Fibroblast of lung (primary cell): Measurements from ENCODE around the gene MMP19. TPM values are rescaled to one million over a fixed set of nuclear protein-coding genes. Genes with fewer than 3 reads are reported as not detected.

Experiments used
- DNase-seq, 2 donors: peaks; one replicate each; pipeline versions ENCODE4 v3.0.0 to v3.0.0-alpha.2; 2010; ENCODE audit warnings: low read depth in 2 of 2
- H2AFZ ChIP-seq: 2 replicates; pipeline ENCODE4 v1.5.1; 2012; ENCODE audit warnings: low read length, control low read depth, inconsistent platforms
- H3K27ac ChIP-seq: 2 replicates; pipeline ENCODE4 v1.5.1; 2011; ENCODE audit warnings: low read length, control low read depth; ENCODE audit not compliant: insufficient read depth
- H3K27me3 ChIP-seq: 2 replicates; pipeline ENCODE4 v1.5.1; 2011; ENCODE audit warnings: mild to moderate bottlenecking, low read length; ENCODE audit not compliant: control insufficient read depth, insufficient read depth
- H3K36me3 ChIP-seq: 2 replicates; pipeline ENCODE4 v1.5.1; 2011; ENCODE audit warnings: low read length; ENCODE audit not compliant: control insufficient read depth, insufficient read depth
- H3K4me1 ChIP-seq: 2 replicates; pipeline ENCODE4 v1.5.1; 2011; ENCODE audit warnings: low read length; ENCODE audit not compliant: control insufficient read depth, insufficient read depth; ENCODE audit errors: extremely low read depth
- H3K4me2 ChIP-seq: 2 replicates; pipeline ENCODE4 v1.5.1; 2011; ENCODE audit warnings: low read length, control low read depth; ENCODE audit not compliant: insufficient read depth; ENCODE audit errors: extremely low read depth
- H3K4me3 ChIP-seq, 4 experiments: fragments of 200-600 bp in 1 of 4; sonication (generic) in 1 of 4; replicated peaks in 1 of 4; 2 replicates each; pipeline ENCODE4 v1.5.1; 2011 to 2016; ENCODE audit warnings: low read length in 4 of 4, low read depth in 3 of 4, mild to moderate bottlenecking in 3 of 4, control low read depth in 2 of 4, inconsistent platforms in 1 of 4, mixed read lengths in 1 of 4; ENCODE audit not compliant: insufficient read depth in 1 of 4; ENCODE audit errors: control extremely low read depth in 1 of 4
- H3K79me2 ChIP-seq: 2 replicates; pipeline ENCODE4 v1.5.1; 2012; ENCODE audit warnings: mild to moderate bottlenecking, low read length, inconsistent platforms; ENCODE audit not compliant: control insufficient read depth, insufficient read depth
- H3K9ac ChIP-seq: 2 replicates; pipeline ENCODE4 v1.5.1; 2011; ENCODE audit warnings: mild to moderate bottlenecking, low read length, control low read depth; ENCODE audit not compliant: insufficient read depth
- H3K9me3 ChIP-seq: 2 replicates; pipeline ENCODE4 v1.5.1; 2012; ENCODE audit warnings: low read depth, low read length; ENCODE audit not compliant: control insufficient read depth, insufficient read depth
- H4K20me1 ChIP-seq: 2 replicates; pipeline ENCODE4 v1.5.1; 2011; ENCODE audit warnings: low read length; ENCODE audit not compliant: control insufficient read depth, insufficient read depth; ENCODE audit errors: extremely low read depth
- EZH2 ChIP-seq: IDR thresholded peaks from 2 replicates; pipeline ENCODE4 v1.5.1; 2012; ENCODE audit warnings: low read length, control low read depth, mild to moderate bottlenecking; ENCODE audit errors: missing control alignments
- polyA minus RNA-seq: library from RNA; depleted of rRNA, polyadenylated mRNA; stranded (reverse); fragments of >200 nt; gene quantifications from 2 replicates; pipeline ENCODE4 v1.2.3, GENCODE V29; 2011; ENCODE audit warnings: low replicate concordance
- polyA plus RNA-seq, 2 donors: library from polyadenylated mRNA; depleted of rRNA in 1 of 2; stranded (reverse) in 1 of 2; unstranded in 1 of 2; fragments of >200 nt; gene quantifications; 2 replicates each; pipeline ENCODE4 v1.2.1, GENCODE V29; 2011 to 2012; ENCODE audit warnings: missing spikeins in 1 of 2
- total RNA-seq: library from RNA; depleted of rRNA; stranded (reverse); fragments of >200 nt; gene quantifications from 2 replicates; pipeline ENCODE4 v1.2.1, GENCODE V29; 2014
- TF ChIP-seq, protein P1 (sequence below), 2 donors: IDR thresholded peaks in 1 of 2; conservative IDR thresholded peaks in 1 of 2; 1 replicate in 1 of 2; 2 replicates in 1 of 2; pipeline ENCODE4 v1.5.1; 2011 to 2012; ENCODE audit warnings: low read length in 2 of 2, control low read depth in 1 of 2, inconsistent platforms in 1 of 2, low read depth in 1 of 2, mild to moderate bottlenecking in 1 of 2

MMP19 gene, protein sequence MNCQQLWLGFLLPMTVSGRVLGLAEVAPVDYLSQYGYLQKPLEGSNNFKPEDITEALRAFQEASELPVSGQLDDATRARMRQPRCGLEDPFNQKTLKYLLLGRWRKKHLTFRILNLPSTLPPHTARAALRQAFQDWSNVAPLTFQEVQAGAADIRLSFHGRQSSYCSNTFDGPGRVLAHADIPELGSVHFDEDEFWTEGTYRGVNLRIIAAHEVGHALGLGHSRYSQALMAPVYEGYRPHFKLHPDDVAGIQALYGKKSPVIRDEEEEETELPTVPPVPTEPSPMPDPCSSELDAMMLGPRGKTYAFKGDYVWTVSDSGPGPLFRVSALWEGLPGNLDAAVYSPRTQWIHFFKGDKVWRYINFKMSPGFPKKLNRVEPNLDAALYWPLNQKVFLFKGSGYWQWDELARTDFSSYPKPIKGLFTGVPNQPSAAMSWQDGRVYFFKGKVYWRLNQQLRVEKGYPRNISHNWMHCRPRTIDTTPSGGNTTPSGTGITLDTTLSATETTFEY
- total RNA-seq (3.3 and 7.1 TPM in 2 replicates), polyA plus RNA-seq (18.3 and 21.8 TPM in 2 replicates), polyA minus RNA-seq (10.8 and 18.7 TPM in 2 replicates)
- 16.5 and 17.7 TPM in 2 replicates for polyA plus RNA-seq (2012)

DNA sequence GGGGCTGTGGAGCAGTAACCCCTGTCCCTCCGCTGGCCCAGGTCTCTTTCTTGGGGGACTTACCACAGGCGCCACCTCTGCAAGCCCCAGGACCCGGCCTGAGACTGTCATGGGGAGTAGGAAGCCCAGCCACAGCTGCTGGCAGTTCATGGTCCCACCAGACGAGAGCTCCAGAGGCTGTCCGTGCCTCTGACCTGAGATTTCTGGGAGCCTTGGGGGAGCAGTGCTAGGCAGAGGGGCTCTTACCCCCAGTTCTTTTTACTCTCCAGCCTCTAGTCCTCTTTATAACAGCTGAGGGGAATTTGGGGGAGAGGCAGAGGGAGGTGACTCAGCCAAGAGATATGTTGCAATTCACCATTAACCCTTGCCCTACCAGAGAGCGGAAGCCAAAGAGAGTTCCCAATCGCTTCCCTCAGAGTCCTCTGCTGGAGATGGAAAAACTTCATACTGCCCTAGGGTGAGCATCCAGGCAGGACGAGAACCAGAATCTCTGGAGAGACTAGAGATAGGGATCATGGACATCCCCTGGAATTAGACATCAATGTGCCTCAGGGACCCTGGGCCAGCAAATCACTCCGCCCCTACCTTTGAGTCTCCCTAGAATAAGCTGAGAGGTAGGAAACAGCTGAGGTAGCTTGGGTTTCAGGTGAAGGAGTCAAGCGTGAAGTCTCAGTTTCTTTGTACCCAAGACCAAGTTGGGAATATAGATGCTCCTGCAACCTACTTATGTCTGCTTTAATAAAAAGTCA is at the start of gene MMP19:
MMP19 (minus strand) TSS at position 256 of the 749 bp plus-strand sequence; CDS start at position 150, 106 bp downstream.
- Histone ChIP-seq H4K20me1 (no peaks in the 10 kb centered on the region), H3K79me2 (no peaks in the 10 kb centered on the region), H3K4me3 (peak within 1 kb of the TSS; percentile 47 to 83 (median 67)), H3K4me1 (peaks cover 12% of the 10 kb centered on the region), H2AFZ (peak within 1 kb of the TSS; percentile 24), H3K4me2 (peak within 1 kb of the TSS; percentile 94), H3K27me3 (no peaks in the 10 kb centered on the region), H3K9ac (peak within 1 kb of the TSS; percentile 63), H3K9me3 (no peaks in the 10 kb centered on the region), H3K27ac (peak within 1 kb of the TSS; percentile 81), H3K36me3 (peaks cover 4% of the 10 kb centered on the region)
- DNase-seq, result peak; percentile 80 to 91
- no peak for TF ChIP-seq EZH2
- TF ChIP-seq, protein P1, sequence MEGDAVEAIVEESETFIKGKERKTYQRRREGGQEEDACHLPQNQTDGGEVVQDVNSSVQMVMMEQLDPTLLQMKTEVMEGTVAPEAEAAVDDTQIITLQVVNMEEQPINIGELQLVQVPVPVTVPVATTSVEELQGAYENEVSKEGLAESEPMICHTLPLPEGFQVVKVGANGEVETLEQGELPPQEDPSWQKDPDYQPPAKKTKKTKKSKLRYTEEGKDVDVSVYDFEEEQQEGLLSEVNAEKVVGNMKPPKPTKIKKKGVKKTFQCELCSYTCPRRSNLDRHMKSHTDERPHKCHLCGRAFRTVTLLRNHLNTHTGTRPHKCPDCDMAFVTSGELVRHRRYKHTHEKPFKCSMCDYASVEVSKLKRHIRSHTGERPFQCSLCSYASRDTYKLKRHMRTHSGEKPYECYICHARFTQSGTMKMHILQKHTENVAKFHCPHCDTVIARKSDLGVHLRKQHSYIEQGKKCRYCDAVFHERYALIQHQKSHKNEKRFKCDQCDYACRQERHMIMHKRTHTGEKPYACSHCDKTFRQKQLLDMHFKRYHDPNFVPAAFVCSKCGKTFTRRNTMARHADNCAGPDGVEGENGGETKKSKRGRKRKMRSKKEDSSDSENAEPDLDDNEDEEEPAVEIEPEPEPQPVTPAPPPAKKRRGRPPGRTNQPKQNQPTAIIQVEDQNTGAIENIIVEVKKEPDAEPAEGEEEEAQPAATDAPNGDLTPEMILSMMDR (conservative IDR thresholded peaks at IDR 0.05 in 1 of 2, IDR thresholded peaks at IDR 0.05 in 1 of 2; ENCODE audit: low read depth in 1 of 2, low read length in 2 of 2), result no peak

- Histone ChIP-seq H3K9me3 (no peaks in the 10 kb centered on the region), H3K4me2 (no peak overlapping the region), H3K4me3 (no peak overlapping the region), H3K9ac (no peak overlapping the region), H3K4me1 (no peaks in the 10 kb centered on the region), H3K27ac (no peak overlapping the region), H3K79me2 (no peaks in the 10 kb centered on the region), H3K36me3 (no peaks in the 10 kb centered on the region), H3K27me3 (no peaks in the 10 kb centered on the region), H2AFZ (no peak overlapping the region), H4K20me1 (no peaks in the 10 kb centered on the region)
- DNase-seq, result no peak
- TF ChIP-seq, protein P1 (conservative IDR thresholded peaks at IDR 0.05 in 1 of 2, IDR thresholded peaks at IDR 0.05 in 1 of 2; ENCODE audit: low read depth in 1 of 2, low read length in 2 of 2), result no peak
- TF ChIP-seq EZH2, result no peak
Observed at GRCh38 chr12:55891310-55891709, 48.6 kb upstream of the MMP19 start.

DNA sequence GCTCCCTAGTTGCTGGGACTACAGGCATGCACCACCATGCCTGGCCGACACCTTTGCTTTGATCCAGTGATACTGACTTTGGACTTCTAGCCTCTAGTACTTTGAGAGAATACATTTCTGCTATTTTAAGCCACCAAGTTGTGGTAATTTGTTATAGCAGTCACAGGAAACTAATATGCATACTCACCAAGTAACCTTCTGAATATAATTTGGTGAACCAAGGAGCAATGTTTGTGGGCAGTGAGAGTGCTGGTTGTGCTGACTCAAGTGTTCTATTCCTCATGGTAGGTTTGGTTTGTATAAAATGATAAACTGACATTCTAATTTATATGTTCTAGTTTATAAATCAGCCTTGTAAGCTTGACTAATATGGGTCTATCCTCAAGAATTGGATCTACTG is 42.4 kb upstream of the MMP19 start:
- Histone ChIP-seq H3K4me1 (no peaks in the 10 kb centered on the region), H3K4me3 (no peak overlapping the region), H3K9me3 (no peaks in the 10 kb centered on the region), H3K36me3 (no peaks in the 10 kb centered on the region), H3K27me3 (no peaks in the 10 kb centered on the region), H3K27ac (no peak overlapping the region), H3K4me2 (no peak overlapping the region), H2AFZ (no peak overlapping the region), H3K79me2 (no peaks in the 10 kb centered on the region), H4K20me1 (no peaks in the 10 kb centered on the region), H3K9ac (no peak overlapping the region)
- no peak for DNase-seq
- TF ChIP-seq, protein P1 (conservative IDR thresholded peaks at IDR 0.05 in 1 of 2, IDR thresholded peaks at IDR 0.05 in 1 of 2; ENCODE audit: low read depth in 1 of 2, low read length in 2 of 2), result no peak
- TF ChIP-seq EZH2, result no peak
